Keratinocyte (primary cell): Measurements from ENCODE around the gene KIAA1958. TPM values are rescaled to one million over a fixed set of nuclear protein-coding genes. Genes with fewer than 3 reads are reported as not detected.
A peak's percentile ranks its signal among the peaks of the same experiment; 100 is the strongest.

Experiments used
- DNase-seq: peaks from one replicate; pipeline ENCODE4 v3.0.0-alpha.2; 2011; ENCODE audit warnings: low read depth, missing footprints, low spot score
- FAIRE-seq: peaks from 2 replicates; lab custom pipeline; 2011; peaks lifted over from hg19 to GRCh38; lab: Jason Lieb, UNC
- H2AFZ ChIP-seq: 2 replicates; pipeline ENCODE4 v1.6.0; 2012; ENCODE audit warnings: low read length, control low read depth, inconsistent platforms; ENCODE audit not compliant: control insufficient read depth
- H3K27ac ChIP-seq: 2 replicates; pipeline ENCODE4 v1.5.1; 2011; ENCODE audit warnings: low read length; ENCODE audit not compliant: control insufficient read depth, insufficient read depth
- H3K27me3 ChIP-seq: 3 replicates; pipeline ENCODE4 v1.6.0; 2011; ENCODE audit warnings: low read length; ENCODE audit not compliant: control insufficient read depth, insufficient read depth; ENCODE audit errors: extremely low read depth
- H3K36me3 ChIP-seq, 2 experiments: 2 replicates in 1 of 2; 3 replicates in 1 of 2; pipeline ENCODE4 v1.5.1; 2011; ENCODE audit warnings: low read length in 2 of 2, mild to moderate bottlenecking in 1 of 2; ENCODE audit not compliant: control insufficient read depth in 2 of 2, insufficient read depth in 2 of 2; ENCODE audit errors: extremely low read depth in 1 of 2
- H3K4me1 ChIP-seq: 3 replicates; pipeline ENCODE4 v1.5.1; 2011; ENCODE audit warnings: low read length; ENCODE audit not compliant: control insufficient read depth, insufficient read depth; ENCODE audit errors: extremely low read depth
- H3K4me2 ChIP-seq: 3 replicates; pipeline ENCODE4 v1.6.0; 2011; ENCODE audit warnings: low read depth, low read length; ENCODE audit not compliant: control insufficient read depth, insufficient read depth; ENCODE audit errors: extremely low read depth
- H3K4me3 ChIP-seq, 3 experiments: fragments of 200-600 bp in 1 of 3; sonication (generic) in 1 of 3; 2 replicates in 2 of 3; 3 replicates in 1 of 3; pipeline ENCODE4 v1.5.1; 2011 to 2016; ENCODE audit warnings: low read length in 3 of 3, mild to moderate bottlenecking in 3 of 3, control low read depth in 2 of 3, inconsistent platforms in 1 of 3, low read depth in 1 of 3, mixed read lengths in 1 of 3, mixed run types in 1 of 3, moderate library complexity in 1 of 3; ENCODE audit not compliant: control insufficient read depth in 2 of 3, insufficient read depth in 2 of 3; ENCODE audit errors: extremely low read depth in 1 of 3
- H3K79me2 ChIP-seq: 2 replicates; pipeline ENCODE4 v1.6.0; 2012; ENCODE audit warnings: low read length; ENCODE audit not compliant: control insufficient read depth, insufficient read depth
- H3K9ac ChIP-seq: 3 replicates; pipeline ENCODE4 v1.6.0; 2011; ENCODE audit warnings: low read length; ENCODE audit not compliant: control insufficient read depth, insufficient read depth; ENCODE audit errors: extremely low read depth
- H3K9me1 ChIP-seq: 3 replicates; pipeline ENCODE4 v1.6.0; 2011; ENCODE audit warnings: low read length; ENCODE audit not compliant: control insufficient read depth, insufficient read depth; ENCODE audit errors: extremely low read depth
- H3K9me3 ChIP-seq: 2 replicates; pipeline ENCODE4 v1.5.1; 2012; ENCODE audit warnings: low read depth, low read length; ENCODE audit not compliant: control insufficient read depth
- H4K20me1 ChIP-seq: 3 replicates; pipeline ENCODE4 v1.6.0; 2011; ENCODE audit warnings: low read length; ENCODE audit not compliant: control insufficient read depth, insufficient read depth; ENCODE audit errors: extremely low read depth
- CTCF ChIP-seq, 3 experiments: IDR thresholded peaks in 1 of 3; conservative IDR thresholded peaks in 1 of 3; optimal IDR thresholded peaks in 1 of 3; 2 replicates in 2 of 3; 3 replicates in 1 of 3; pipeline versions ENCODE3 to v1.5.1; 2011; ENCODE audit warnings: low read length in 3 of 3, mild to moderate bottlenecking in 3 of 3, moderate library complexity in 2 of 3, control low read depth in 1 of 3, inconsistent platforms in 1 of 3; ENCODE audit not compliant: insufficient read depth in 2 of 3; ENCODE audit errors: extremely low read depth in 1 of 3
- EZH2 ChIP-seq: IDR thresholded peaks from one replicate; pipeline ENCODE4 v1.6.1; 2012; ENCODE audit warnings: inconsistent platforms, mild to moderate bottlenecking, low read length, moderate library complexity
- dilution Hi-C: fragments of 300-500 bp; cut with MboI; formaldehyde crosslinking; loops from one replicate; pipeline ENCODE4 v1.7.0; 2020; ENCODE audit warnings: low sequenced_read_pairs; ENCODE audit not compliant: extremely low pct_ligation_motif_present
- polyA plus RNA-seq, 5 experiments: library from polyadenylated mRNA; depleted of rRNA in 3 of 5; stranded (reverse) in 3 of 5; stranded (forward) in 1 of 5; unstranded in 1 of 5; fragments of >200 nt; gene quantifications; 1 replicate in 1 of 5; 2 replicates in 3 of 5; 3 replicates in 1 of 5; pipeline versions ENCODE4 v1.2.1 to v1.2.3, GENCODE V29; 2011 to 2012; ENCODE audit warnings: missing spikeins in 2 of 5, low read depth in 1 of 5, low replicate concordance in 1 of 5

KIAA1958 gene
- polyA plus RNA-seq, 1 donor (not counting 4 experiments of a cell fraction or from before 2014, with no cell fraction given): 0.84 TPM

DNA sequence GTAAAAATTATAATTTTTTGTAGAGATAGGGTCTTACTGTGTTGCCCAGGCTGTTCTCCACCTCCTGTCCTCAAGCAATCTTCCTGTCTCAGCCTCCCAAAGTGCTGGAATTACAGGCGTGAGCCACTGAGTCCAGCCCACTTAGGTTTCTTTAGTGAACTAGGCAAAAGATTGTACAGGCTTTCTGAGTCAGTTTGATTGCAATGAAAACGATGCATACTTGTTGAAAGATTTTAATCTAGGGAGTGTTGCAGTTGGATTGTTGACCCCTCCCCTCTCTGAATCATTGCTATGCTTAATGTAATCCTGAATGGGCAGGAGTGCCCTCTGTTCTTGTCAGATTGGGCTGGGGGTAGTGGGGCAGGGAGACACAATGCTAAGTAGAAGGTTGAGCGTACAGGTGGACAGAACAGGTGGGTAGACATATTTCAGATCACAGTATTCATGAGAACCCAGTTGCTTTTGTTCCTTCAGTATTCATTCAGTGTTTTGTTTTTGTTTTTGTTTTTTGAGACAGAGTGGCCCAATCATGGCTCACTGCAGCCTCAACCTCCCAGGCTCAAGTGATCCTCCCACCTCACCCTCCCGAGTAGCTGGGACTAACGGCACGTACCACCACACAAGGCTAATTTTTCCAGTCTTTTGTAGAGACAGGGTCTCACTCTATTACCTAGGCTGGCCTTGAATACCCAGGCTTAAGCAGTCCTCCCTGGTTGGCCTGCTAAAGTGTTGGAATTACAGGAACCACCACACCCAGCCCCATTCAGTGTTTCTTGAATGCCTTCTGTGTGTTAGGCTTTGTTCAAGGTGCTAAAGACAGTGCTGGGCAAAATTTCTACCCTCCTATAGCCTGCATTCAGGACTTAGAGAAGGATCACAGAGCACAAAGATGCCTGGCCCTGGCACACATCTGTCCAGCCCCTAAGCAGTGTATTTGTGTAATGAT is 70.1 kb downstream of the KIAA1958 start:
- FAIRE-seq: no peak
- dilution Hi-C loops: no loop called here
- peak overlapping the region; percentile 59 for H3K27ac ChIP-seq

GRCh38 chr9:112558476-112558875 is 71.8 kb downstream of the KIAA1958 start:
- no peaks in the 10 kb centered on the region for H3K9me1 ChIP-seq
- H3K27me3 ChIP-seq: no peaks in the 10 kb centered on the region
- H2AFZ ChIP-seq: no peak overlapping the region
- H4K20me1 ChIP-seq: no peaks in the 10 kb centered on the region
- no peak overlapping the region for H3K4me2 ChIP-seq
- no peak overlapping the region for H3K9ac ChIP-seq
- no peak overlapping the region for H3K27ac ChIP-seq
- H3K4me3 ChIP-seq: no peak overlapping the region
- no peaks in the 10 kb centered on the region for H3K36me3 ChIP-seq
- H3K79me2 ChIP-seq: no peaks in the 10 kb centered on the region
- TF ChIP-seq EZH2: no peak
- TF ChIP-seq CTCF (optimal IDR thresholded peaks at IDR 0.05 in 1 of 3, IDR thresholded peaks at IDR 0.05 in 1 of 3, conservative IDR thresholded peaks at IDR 0.05 in 1 of 3; ENCODE audit: extremely low read depth in 1 of 3, insufficient read depth in 2 of 3, low read length in 3 of 3): no peak
- dilution Hi-C loops: no loop called here
- H3K4me1 ChIP-seq: peaks cover 43% of the 10 kb centered on the region
- FAIRE-seq (no peak), DNase-seq (no peak)
- H3K9me3 ChIP-seq: no peaks in the 10 kb centered on the region

More for the DNA sequence above, 70.1 kb downstream of the KIAA1958 start:
- H2AFZ ChIP-seq: no peak overlapping the region
- H3K9me3 ChIP-seq: no peaks in the 10 kb centered on the region
- H3K4me3 ChIP-seq: no peak overlapping the region
- peak overlapping the region; percentile 45 for H3K4me2 ChIP-seq
- H4K20me1 ChIP-seq: no peaks in the 10 kb centered on the region
- H3K27me3 ChIP-seq: no peaks in the 10 kb centered on the region
- H3K79me2 ChIP-seq: no peaks in the 10 kb centered on the region
- H3K9ac ChIP-seq: no peak overlapping the region
- no peak for DNase-seq
- no peaks in the 10 kb centered on the region for H3K9me1 ChIP-seq
- H3K36me3 ChIP-seq: no peaks in the 10 kb centered on the region
- TF ChIP-seq CTCF (optimal IDR thresholded peaks at IDR 0.05 in 1 of 3, IDR thresholded peaks at IDR 0.05 in 1 of 3, conservative IDR thresholded peaks at IDR 0.05 in 1 of 3; ENCODE audit: extremely low read depth in 1 of 3, insufficient read depth in 2 of 3, low read length in 3 of 3): no peak
- TF ChIP-seq EZH2: no peak
- H3K4me1 ChIP-seq: peaks cover 43% of the 10 kb centered on the region
